ENCODE data around the gene TRMO. TPM values are rescaled to one million over a fixed set of nuclear protein-coding genes. Genes with fewer than 3 reads are reported as not detected.

Gene TRMO, protein sequence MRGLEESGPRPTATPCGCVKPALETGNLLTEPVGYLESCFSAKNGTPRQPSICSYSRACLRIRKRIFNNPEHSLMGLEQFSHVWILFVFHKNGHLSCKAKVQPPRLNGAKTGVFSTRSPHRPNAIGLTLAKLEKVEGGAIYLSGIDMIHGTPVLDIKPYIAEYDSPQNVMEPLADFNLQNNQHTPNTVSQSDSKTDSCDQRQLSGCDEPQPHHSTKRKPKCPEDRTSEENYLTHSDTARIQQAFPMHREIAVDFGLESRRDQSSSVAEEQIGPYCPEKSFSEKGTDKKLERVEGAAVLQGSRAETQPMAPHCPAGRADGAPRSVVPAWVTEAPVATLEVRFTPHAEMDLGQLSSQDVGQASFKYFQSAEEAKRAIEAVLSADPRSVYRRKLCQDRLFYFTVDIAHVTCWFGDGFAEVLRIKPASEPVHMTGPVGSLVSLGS
- total RNA-seq: 24.8 TPM

DNA sequence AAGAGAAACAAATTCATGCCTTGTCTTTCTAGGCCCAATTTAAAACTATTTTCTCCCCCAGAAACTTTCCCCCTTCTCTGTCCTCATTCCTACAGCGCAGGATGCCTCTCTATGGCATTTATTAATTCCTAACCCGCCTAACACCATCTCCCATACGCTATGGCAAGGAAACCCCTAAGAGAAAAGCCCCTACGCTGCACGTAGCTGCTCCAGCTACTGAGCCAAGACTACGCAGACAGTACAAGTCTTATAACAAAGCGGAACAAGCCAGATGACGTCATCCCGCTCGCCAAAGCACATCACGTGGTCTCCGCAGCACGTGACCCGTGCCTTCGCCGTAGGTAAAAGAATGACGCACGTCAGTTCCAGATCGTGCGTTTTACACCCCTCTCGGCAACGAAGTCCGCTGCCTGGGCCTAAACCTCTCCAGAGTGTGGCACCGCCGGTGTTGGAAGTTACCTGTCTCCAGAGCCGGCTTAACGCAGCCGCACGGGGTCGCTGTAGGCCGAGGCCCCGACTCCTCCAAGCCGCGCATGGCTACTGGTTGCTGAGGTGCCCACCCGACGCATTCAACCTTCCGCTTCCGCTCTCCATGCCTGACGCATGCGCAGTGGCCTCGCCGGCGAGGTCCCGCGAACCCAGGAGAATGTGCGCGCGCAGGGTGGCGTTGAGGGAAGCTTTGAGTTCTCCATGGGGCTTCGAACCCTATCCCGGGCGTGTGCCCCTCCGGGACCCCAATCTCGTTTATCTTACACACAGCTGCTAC is at the start of gene TRMO:
Gene TRMO (minus strand): TSS at position 542 of the 766 bp plus-strand sequence. CDS start 7 bp downstream, at position 535.
- intact Hi-C loops (cut with DNase I): loop anchor here (1.0 to 5.0 kb wide), 9 partner anchors 62 to 1900 kb away; partner anchors contain the start of genes CORO2A, NANS, NR4A3 and TDRD7
- Histone ChIP-seq H3K4me1 (peaks cover 3 to 19% of the 10 kb centered on the region in 2 donors), H3K36me3 (no peaks in the 10 kb centered on the region), H3K27ac (peak within 1 kb of the TSS; percentile 92 to 94), H3K9me3 (no peaks in the 10 kb centered on the region), H3K4me3 (peak within 1 kb of the TSS; percentile 58 to 64), H3K27me3 (no peaks in the 10 kb centered on the region)
- DNase-seq (ENCODE audit: low spot score in 2 of 2): peak; percentile 93 to 99
- TF ChIP-seq, protein P1, sequence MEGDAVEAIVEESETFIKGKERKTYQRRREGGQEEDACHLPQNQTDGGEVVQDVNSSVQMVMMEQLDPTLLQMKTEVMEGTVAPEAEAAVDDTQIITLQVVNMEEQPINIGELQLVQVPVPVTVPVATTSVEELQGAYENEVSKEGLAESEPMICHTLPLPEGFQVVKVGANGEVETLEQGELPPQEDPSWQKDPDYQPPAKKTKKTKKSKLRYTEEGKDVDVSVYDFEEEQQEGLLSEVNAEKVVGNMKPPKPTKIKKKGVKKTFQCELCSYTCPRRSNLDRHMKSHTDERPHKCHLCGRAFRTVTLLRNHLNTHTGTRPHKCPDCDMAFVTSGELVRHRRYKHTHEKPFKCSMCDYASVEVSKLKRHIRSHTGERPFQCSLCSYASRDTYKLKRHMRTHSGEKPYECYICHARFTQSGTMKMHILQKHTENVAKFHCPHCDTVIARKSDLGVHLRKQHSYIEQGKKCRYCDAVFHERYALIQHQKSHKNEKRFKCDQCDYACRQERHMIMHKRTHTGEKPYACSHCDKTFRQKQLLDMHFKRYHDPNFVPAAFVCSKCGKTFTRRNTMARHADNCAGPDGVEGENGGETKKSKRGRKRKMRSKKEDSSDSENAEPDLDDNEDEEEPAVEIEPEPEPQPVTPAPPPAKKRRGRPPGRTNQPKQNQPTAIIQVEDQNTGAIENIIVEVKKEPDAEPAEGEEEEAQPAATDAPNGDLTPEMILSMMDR (IDR thresholded peaks at IDR 0.05): peak; percentile 29 to 62 (median 30)

DNA sequence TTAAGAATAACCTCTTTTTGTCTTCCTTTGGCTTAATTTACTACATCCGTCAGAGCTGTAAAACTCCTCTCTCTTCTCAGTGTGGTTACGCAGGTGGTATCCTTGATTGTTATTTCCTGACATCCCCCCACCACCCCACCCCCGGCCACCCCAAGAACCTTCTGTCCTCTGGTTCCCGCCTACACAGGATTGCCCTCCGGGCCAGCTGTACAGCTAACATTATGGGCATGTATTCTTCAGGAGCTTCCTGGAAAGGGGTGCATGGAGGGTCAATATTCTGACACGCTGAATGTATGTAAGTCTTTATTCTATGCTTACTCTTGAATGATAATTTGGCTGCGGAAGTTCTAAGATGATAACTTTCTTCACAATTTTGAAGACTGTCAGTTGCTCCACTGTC is 47.9 kb upstream of the TRMO start:
- Histone ChIP-seq H3K4me1 (no peaks in the 10 kb centered on the region), H3K36me3 (no peaks in the 10 kb centered on the region), H3K27ac (no peak overlapping the region), H3K4me3 (no peak overlapping the region), H3K27me3 (no peaks in the 10 kb centered on the region), H3K9me3 (no peaks in the 10 kb centered on the region)
- TF ChIP-seq, protein P1 (IDR thresholded peaks at IDR 0.05): no peak
- DNase-seq (ENCODE audit: low spot score in 2 of 2): no peak
- intact Hi-C loops (cut with DNase I): no loop called here

DNA sequence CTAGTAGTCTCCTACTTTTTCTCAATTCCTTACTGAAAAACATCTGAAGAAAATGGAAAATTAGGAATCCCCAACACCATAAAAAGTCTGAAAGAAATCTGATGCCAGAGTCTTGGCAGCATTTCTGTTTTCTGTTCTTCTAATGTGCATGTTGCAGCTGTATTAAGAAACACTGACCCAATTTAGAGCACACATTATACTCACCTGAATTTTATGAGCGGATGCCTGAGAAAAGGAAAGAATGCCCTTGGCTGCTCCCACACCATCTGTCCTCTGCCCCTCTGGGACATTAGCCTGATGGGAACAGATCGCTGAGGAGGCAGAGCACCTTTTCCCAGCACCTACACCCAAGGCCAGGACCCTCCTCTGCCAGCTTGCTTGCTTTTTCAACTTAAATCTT is 46.7 kb upstream of the TRMO start:
- H3K9me3 ChIP-seq: no peaks in the 10 kb centered on the region
- DNase-seq (ENCODE audit: low spot score in 2 of 2): no peak
- no peak overlapping the region for H3K4me3 ChIP-seq
- H3K4me1 ChIP-seq: no peaks in the 10 kb centered on the region
- intact Hi-C loops (cut with DNase I): no loop called here
- TF ChIP-seq, protein P1 (IDR thresholded peaks at IDR 0.05): no peak
- H3K27ac ChIP-seq: no peak overlapping the region
- no peaks in the 10 kb centered on the region for H3K27me3 ChIP-seq
- H3K36me3 ChIP-seq: no peaks in the 10 kb centered on the region

DNA sequence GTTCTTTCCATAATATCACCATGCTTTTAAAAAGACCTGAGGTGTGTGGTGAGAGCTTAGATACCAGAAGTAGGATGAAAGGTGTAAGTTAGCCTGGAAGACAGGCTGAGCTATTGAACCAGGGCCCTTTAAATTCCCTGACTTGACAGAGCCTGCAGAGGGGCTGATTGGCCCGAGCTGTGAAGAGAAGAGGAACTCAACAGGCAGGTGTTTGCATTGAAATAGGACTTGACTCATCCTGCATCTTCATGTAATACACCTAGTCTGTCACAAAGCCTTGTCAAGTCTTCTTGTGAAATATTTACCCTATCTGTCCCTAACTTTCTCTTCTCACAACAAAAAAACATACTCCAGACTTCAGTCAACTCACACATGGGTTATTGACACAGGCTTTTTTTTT is 44.2 kb upstream of the TRMO start:
- Histone ChIP-seq H3K36me3 (no peaks in the 10 kb centered on the region), H3K4me1 (no peaks in the 10 kb centered on the region), H3K9me3 (no peaks in the 10 kb centered on the region), H3K4me3 (no peak overlapping the region), H3K27ac (no peak overlapping the region), H3K27me3 (no peaks in the 10 kb centered on the region)
- intact Hi-C loops (cut with DNase I): no loop called here
- TF ChIP-seq, protein P1 (IDR thresholded peaks at IDR 0.05): no peak
- no peak for DNase-seq (ENCODE audit: low spot score in 2 of 2)

DNA sequence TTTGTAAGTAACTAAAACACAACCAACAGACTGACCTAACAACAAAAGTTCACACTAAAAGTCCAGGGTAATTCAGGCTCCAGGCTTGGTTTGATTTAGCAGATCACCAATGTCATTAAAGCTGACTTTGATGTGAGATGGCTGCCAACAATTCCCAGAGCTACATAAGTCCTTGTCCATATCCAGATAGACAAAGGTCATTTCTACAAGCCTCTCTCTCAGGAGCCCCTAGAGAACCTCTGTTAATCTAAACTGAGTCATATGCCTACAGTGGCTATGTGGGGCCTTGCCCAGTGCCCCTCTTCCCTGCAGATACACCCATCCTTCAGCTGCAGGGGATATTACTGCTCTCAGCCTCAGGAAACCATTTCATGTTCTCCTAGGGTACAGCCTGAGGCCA is 42.6 kb upstream of the TRMO start:
- H3K4me3 ChIP-seq: no peak overlapping the region
- TF ChIP-seq, protein P1 (IDR thresholded peaks at IDR 0.05): no peak
- H3K27ac ChIP-seq: no peak overlapping the region
- DNase-seq (ENCODE audit: low spot score in 2 of 2): no peak
- H3K27me3 ChIP-seq: no peaks in the 10 kb centered on the region
- intact Hi-C loops (cut with DNase I): no loop called here
- H3K36me3 ChIP-seq: no peaks in the 10 kb centered on the region
- no peaks in the 10 kb centered on the region for H3K4me1 ChIP-seq
- no peaks in the 10 kb centered on the region for H3K9me3 ChIP-seq

Measured in ascending aorta (tissue), 2 donors.